H1 (cell line): ENCODE data around the gene VSIG10L. TPM values are rescaled to one million over a fixed set of nuclear protein-coding genes. Genes with fewer than 3 reads are reported as not detected.

Source experiments
- CTCF ChIA-PET: fragments of 300-600 bp; sonication (Branson Sonifier 250); formaldehyde crosslinking; loops from one replicate; lab custom pipeline; 2021; ENCODE audit not compliant: partially characterized antibody; lab: Charles Lee
- POLR2A ChIA-PET: fragments of 300-600 bp; sonication (Branson Sonifier 250); formaldehyde crosslinking; loops from one replicate; lab custom pipeline; 2021; ENCODE audit warnings: inconsistent platforms; ENCODE audit not compliant: partially characterized antibody; lab: Charles Lee
- DNase-seq, 2 experiments: peaks; one replicate each; pipeline versions ENCODE4 v3.0.0 to v3.0.0-alpha.2; 2010 to 2022; ENCODE audit warnings: low spot score in 2 of 2, low read depth in 1 of 2, mixed read lengths in 1 of 2
- FAIRE-seq: peaks from 2 replicates; lab custom pipeline; 2011; peaks lifted over from hg19 to GRCh38; lab: Jason Lieb, UNC
- H2AFZ ChIP-seq: 2 replicates; pipeline ENCODE4 v1.8.1; 2012; ENCODE audit warnings: low read length, inconsistent platforms
- H2AK5ac ChIP-seq: 2 replicates; pipeline ENCODE4 v1.6.1; 2013; ENCODE audit warnings: low read depth, low read length
- H2BK120ac ChIP-seq: replicated peaks from 2 replicates; pipeline ENCODE3; 2013; ENCODE audit warnings: low read depth, low read length, inconsistent platforms
- H2BK12ac ChIP-seq: 2 replicates; pipeline ENCODE4 v1.6.1; 2013; ENCODE audit warnings: low read depth, low read length
- H2BK15ac ChIP-seq: 2 replicates; pipeline ENCODE4 v1.6.1; 2013; ENCODE audit warnings: low read length
- H2BK20ac ChIP-seq: 2 replicates; pipeline ENCODE4 v1.6.1; 2013; ENCODE audit warnings: low read length
- H2BK5ac ChIP-seq: 2 replicates; pipeline ENCODE4 v1.6.1; 2013; ENCODE audit warnings: low read depth, low read length
- H3K14ac ChIP-seq: 2 replicates; pipeline ENCODE4 v1.6.1; 2013; ENCODE audit warnings: inconsistent platforms; ENCODE audit not compliant: insufficient read length
- H3K18ac ChIP-seq: 2 replicates; pipeline ENCODE4 v1.6.1; 2013; ENCODE audit warnings: low read length; ENCODE audit errors: extremely low read depth
- H3K23ac ChIP-seq: 2 replicates; pipeline ENCODE4 v1.6.1; 2013; ENCODE audit warnings: inconsistent platforms; ENCODE audit not compliant: insufficient read length
- H3K23me2 ChIP-seq: 2 replicates; pipeline ENCODE4 v1.6.1; 2013; ENCODE audit warnings: low read depth, low read length
- H3K27ac ChIP-seq: 2 replicates; pipeline ENCODE4 v1.6.1; 2011; ENCODE audit warnings: low read depth, low read length, inconsistent platforms
- H3K27me3 ChIP-seq, 4 experiments: replicated peaks in 1 of 4; 1 replicate in 1 of 4; 2 replicates in 3 of 4; pipeline versions ENCODE4 v1.6.1 to v1.8.1; 2011 to 2013; ENCODE audit warnings: low read length in 3 of 4, mild to moderate bottlenecking in 3 of 4, inconsistent platforms in 2 of 4, mixed read lengths in 2 of 4, moderate library complexity in 1 of 4; ENCODE audit not compliant: control insufficient read depth in 3 of 4, insufficient read depth in 3 of 4; ENCODE audit errors: extremely low read depth in 1 of 4
- H3K36me3 ChIP-seq, 4 experiments: 2 replicates each; pipeline versions ENCODE4 v1.6.1 to v1.8.1; 2011 to 2013; ENCODE audit warnings: mild to moderate bottlenecking in 4 of 4, low read length in 3 of 4, moderate library complexity in 2 of 4, control low read depth in 1 of 4, inconsistent platforms in 1 of 4; ENCODE audit not compliant: insufficient read depth in 4 of 4, control insufficient read depth in 2 of 4
- H3K4ac ChIP-seq: replicated peaks from 2 replicates; pipeline ENCODE3; 2013; ENCODE audit warnings: low read length, low read depth, mixed read lengths, inconsistent platforms; ENCODE audit not compliant: insufficient read length
- H3K4me1 ChIP-seq, 4 experiments: replicated peaks in 1 of 4; 1 replicate in 1 of 4; 2 replicates in 3 of 4; pipeline versions ENCODE4 v1.6.1 to v1.8.1; 2011 to 2013; ENCODE audit warnings: low read length in 3 of 4, inconsistent platforms in 2 of 4, mixed read lengths in 1 of 4; ENCODE audit not compliant: insufficient read depth in 4 of 4, control insufficient read depth in 3 of 4
- H3K4me2 ChIP-seq, 2 experiments: 2 replicates each; pipeline versions ENCODE4 v1.6.1 to v1.8.1; 2011 to 2013; ENCODE audit warnings: low read depth in 2 of 2, low read length in 2 of 2, control low read depth in 1 of 2, inconsistent platforms in 1 of 2, mild to moderate bottlenecking in 1 of 2; ENCODE audit not compliant: insufficient read depth in 1 of 2
- H3K4me3 ChIP-seq, 4 experiments: fragments of 200-600, 300-600 bp in 1 of 4; sonication (generic), shearing (Covaris generic), sonication (Bioruptor Twin) in 1 of 4; 2 replicates each; pipeline versions ENCODE4 v1.5.1 to v1.8.1; 2011 to 2016; ENCODE audit warnings: low read length in 4 of 4, low read depth in 3 of 4, control low read depth in 2 of 4, inconsistent platforms in 2 of 4, mild to moderate bottlenecking in 2 of 4, mixed read lengths in 1 of 4, moderate library complexity in 1 of 4; ENCODE audit not compliant: insufficient read depth in 2 of 4; ENCODE audit errors: extremely low read depth in 1 of 4
- H3K56ac ChIP-seq: replicated peaks from 2 replicates; pipeline ENCODE3; 2013; ENCODE audit warnings: low read depth, mild to moderate bottlenecking, mixed read lengths, low read length, inconsistent platforms; ENCODE audit not compliant: insufficient read length
- H3K79me1 ChIP-seq: 2 replicates; pipeline ENCODE4 v1.6.1; 2013; ENCODE audit warnings: low read depth, low read length, control low read depth
- H3K79me2 ChIP-seq, 2 experiments: 2 replicates each; pipeline versions ENCODE4 v1.6.1 to v1.8.1; 2012 to 2013; ENCODE audit warnings: low read length in 2 of 2, mild to moderate bottlenecking in 2 of 2, inconsistent platforms in 1 of 2; ENCODE audit not compliant: insufficient read depth in 2 of 2, control insufficient read depth in 1 of 2
- H3K9ac ChIP-seq, 4 experiments: replicated peaks in 1 of 4; 1 replicate in 1 of 4; 2 replicates in 3 of 4; pipeline versions ENCODE4 v1.6.1 to v1.8.1; 2011 to 2013; ENCODE audit warnings: low read depth in 3 of 4, low read length in 3 of 4, control low read depth in 2 of 4, mild to moderate bottlenecking in 2 of 4, moderate library complexity in 2 of 4, inconsistent platforms in 1 of 4; ENCODE audit errors: extremely low read depth in 1 of 4
- H3K9me3 ChIP-seq, 2 experiments: 2 replicates each; pipeline versions ENCODE4 v1.6.1 to v1.8.1; 2012 to 2013; ENCODE audit warnings: mild to moderate bottlenecking in 2 of 2, moderate library complexity in 2 of 2, control low read depth in 1 of 2, inconsistent platforms in 1 of 2, low read depth in 1 of 2, low read length in 1 of 2, mixed read lengths in 1 of 2; ENCODE audit not compliant: insufficient read depth in 2 of 2
- H4K20me1 ChIP-seq, 2 experiments: replicated peaks in 1 of 2; 2 replicates each; pipeline versions ENCODE3 to v1.8.1; 2011 to 2013; ENCODE audit warnings: inconsistent platforms in 2 of 2, low read length in 2 of 2, mild to moderate bottlenecking in 1 of 2; ENCODE audit not compliant: insufficient read depth in 2 of 2, control insufficient read depth in 1 of 2
- H4K5ac ChIP-seq: 2 replicates; pipeline ENCODE4 v1.6.1; 2013; ENCODE audit warnings: low read length, low read depth, mixed read lengths, inconsistent platforms; ENCODE audit not compliant: insufficient read length
- H4K8ac ChIP-seq: 2 replicates; pipeline ENCODE4 v1.8.0; 2013; ENCODE audit warnings: mild to moderate bottlenecking, moderate library complexity, low read length, inconsistent platforms; ENCODE audit not compliant: insufficient read depth; ENCODE audit errors: extremely low read depth
- H4K91ac ChIP-seq: replicated peaks from 2 replicates; pipeline ENCODE3; 2013; ENCODE audit warnings: low read length, mixed read lengths, inconsistent platforms; ENCODE audit not compliant: insufficient read length
- BCL11A ChIP-seq, 2 experiments: IDR thresholded peaks; one replicate each; pipeline ENCODE4 v1.6.1; 2011; ENCODE audit warnings: low read depth in 2 of 2, low read length in 2 of 2, mild to moderate bottlenecking in 2 of 2
- CHD1 ChIP-seq: IDR thresholded peaks from 2 replicates; pipeline ENCODE4 v1.6.1; 2012; ENCODE audit warnings: low read depth, low read length, improper control_type of control experiment
- CHD2 ChIP-seq: IDR thresholded peaks from 2 replicates; pipeline ENCODE4 v1.6.1; 2012; ENCODE audit warnings: low read length, improper control_type of control experiment
- CTBP2 ChIP-seq: IDR thresholded peaks from 2 replicates; pipeline ENCODE4 v1.7.0; 2011; ENCODE audit warnings: borderline replicate concordance, mild to moderate bottlenecking, moderate library complexity, mixed read lengths, low read length; ENCODE audit not compliant: insufficient read depth, insufficient read length
- EGR1 ChIP-seq: IDR thresholded peaks from 2 replicates; pipeline ENCODE4 v1.6.1; 2011; ENCODE audit warnings: low read depth, low read length, borderline replicate concordance
- FOSL1 ChIP-seq: IDR thresholded peaks from 2 replicates; pipeline ENCODE4 v1.6.1; 2011; ENCODE audit warnings: mild to moderate bottlenecking, low read depth, low read length, moderate library complexity; ENCODE audit not compliant: insufficient read depth
- KDM1A ChIP-seq: fragments of 200-600, 300-600 bp; sonication (generic); IDR thresholded peaks from 2 replicates; pipeline ENCODE4 v1.7.1; 2016; ENCODE audit warnings: mild to moderate bottlenecking, low read length, borderline replicate concordance
- POLR2A ChIP-seq, 2 experiments: IDR thresholded peaks; 1 replicate in 1 of 2; 2 replicates in 1 of 2; pipeline ENCODE4 v1.6.1; 2011; ENCODE audit warnings: low read depth in 2 of 2, low read length in 2 of 2, mild to moderate bottlenecking in 2 of 2; ENCODE audit errors: control extremely low read depth in 1 of 2
- SIX5 ChIP-seq: IDR thresholded peaks from 2 replicates; pipeline ENCODE4 v1.6.1; 2011; ENCODE audit warnings: mild to moderate bottlenecking, low read depth, low read length
- WGBS, 2 experiments: shearing (Covaris generic) in 1 of 2; methylation state at CpG; one replicate each; pipeline versions ENCODE4 v1.1.6 to v1.1.7; 2013 to 2015; ENCODE audit warnings: low lambda C conversion rate in 2 of 2, mixed read lengths in 2 of 2, inconsistent platforms in 1 of 2, low coverage in 1 of 2, missing lambda C conversion rate in 1 of 2; ENCODE audit not compliant: insufficient replicate concordance in 2 of 2, insufficient coverage in 1 of 2, insufficient read length in 1 of 2; ENCODE audit errors: extremely low coverage in 1 of 2, missing lambda C conversion rate in 1 of 2; 5-methylcytosine and 5-hydroxymethylcytosine counted together
- polyA plus RNA-seq, 7 experiments: library from polyadenylated mRNA; depleted of rRNA in 3 of 7; stranded (reverse) in 5 of 7; unstranded in 2 of 7; fragments of >200 nt in 5 of 7; fragments of 200-250 nt in 2 of 7; gene quantifications; 1 replicate in 5 of 7; 2 replicates in 1 of 7; 4 replicates in 1 of 7; pipeline versions ENCODE4 v1.2.1 to v1.2.3, GENCODE V29; 2011 to 2013; ENCODE audit warnings: missing spikeins in 2 of 7, mixed read lengths in 2 of 7
- total RNA-seq: library from RNA; stranded (reverse); fragmentation: NEBNext Ultra II Directional; extraction: Animal tissue kit (Norgen Biotek cat#: 25700); gene quantifications from 2 replicates; pipeline ENCODE4 v1.2.1, GENCODE V29; 2021

VSIG10L gene
- total and polyA plus RNA-seq, 2 of the 8 experiments (the other 6 are each of a cell fraction or from before 2014, with no cell fraction given), result 10.3 to 10.4 TPM

GRCh38 chr19:51318687-51319648, 23.0 kb downstream of the VSIG10L start:
- FAIRE-seq (no peak), DNase-seq (no peak)
- Histone ChIP-seq H3K27me3 (peaks cover 0 to 2% (median 0%) of the 10 kb centered on the region in 4 experiments; a peak in 1 of 7 replicates), H3K79me1 (peaks cover 14% of the 10 kb centered on the region), H3K79me2 (no peaks in the 10 kb centered on the region), H2BK12ac (peak overlapping the region; percentile 68; the same call in 1 of the 2 replicates), H4K8ac (no peak overlapping the region; the same call in 1 of the 2 replicates), H2AK5ac (0 out of 2 replicates have a peak overlapping the region, but pooled peaks have one; percentile 48), H2BK15ac (0 out of 2 replicates have a peak overlapping the region, but pooled peaks have one; percentile 16), H3K9ac (no peak overlapping the region), H3K9me3 (no peaks in the 10 kb centered on the region), H3K4ac (no peak overlapping the region), H2AFZ (no peak overlapping the region), H3K4me2 (no peak overlapping the region), H3K23ac (no peak overlapping the region), H3K56ac (no peak overlapping the region), H3K27ac (no peak overlapping the region), H3K14ac (no peak overlapping the region), H3K18ac (peak overlapping the region; percentile 19; the same call in 1 of the 2 replicates), H4K20me1 (peaks cover 4 to 26% of the 10 kb centered on the region in 2 experiments), H3K4me3 (no peak overlapping the region), H2BK20ac (no peak overlapping the region), H3K4me1 (peaks cover 0 to 4% (median 2%) of the 10 kb centered on the region in 4 experiments; a peak in 3 of 7 replicates), H4K5ac (no peak overlapping the region), H2BK120ac (no peak overlapping the region), H2BK5ac (no peak overlapping the region), H3K36me3 (peaks cover 0 to 2% (median 1%) of the 10 kb centered on the region in 4 experiments; a peak in 1 of 8 replicates), H3K23me2 (peaks cover 8% of the 10 kb centered on the region; the same call in 1 of the 2 replicates), H4K91ac (no peak overlapping the region)
- ChIA-PET POLR2A (interaction anchor here (1.0 to 2.4 kb wide), 5 partner anchors 8 to 75 kb away, joined by 3 to 7 read pairs (median 4); no protein-coding TSS in a partner anchor), CTCF (interaction anchor here (0.6 to 2.2 kb wide), 5 partner anchors 17 to 343 kb away, joined by 3 to 6 read pairs (median 3); no protein-coding TSS in a partner anchor)
- 80% methylated on average over 23 of the region's 23 CpGs; no CpG with 5 or more reads in 1 of the 2 experiments for WGBS, 2 experiments
- TF ChIP-seq KDM1A (no peak), CHD2 (no peak), CHD1 (no peak), CTBP2 (no peak), POLR2A (IDR thresholded peaks at IDR 0.05; ENCODE audit: control extremely low read depth in 1 of 2, low read depth in 2 of 2, low read length in 2 of 2) (no peak), EGR1 (no peak), BCL11A (IDR thresholded peaks at IDR 0.05; ENCODE audit: low read depth in 2 of 2, low read length in 2 of 2) (no peak), SIX5 (no peak), FOSL1 (no peak)
